Astrocyte (in vitro differentiated cells and primary cell): ENCODE results near the gene NXPE3.

ENCODE experiments used
- EZH2 ChIP-seq: IDR thresholded peaks from 2 replicates; pipeline ENCODE4 v1.6.1; 2012; ENCODE audit warnings: mild to moderate bottlenecking, low read length, inconsistent platforms; ENCODE audit not compliant: insufficient read depth
- TF ChIP-seq, protein P1 (sequence below): IDR thresholded peaks from 2 replicates; pipeline ENCODE4 v1.5.1; 2011; ENCODE audit warnings: low read depth, mild to moderate bottlenecking, inconsistent platforms, low read length, moderate library complexity; ENCODE audit not compliant: insufficient read depth

- TF ChIP-seq, protein P1, sequence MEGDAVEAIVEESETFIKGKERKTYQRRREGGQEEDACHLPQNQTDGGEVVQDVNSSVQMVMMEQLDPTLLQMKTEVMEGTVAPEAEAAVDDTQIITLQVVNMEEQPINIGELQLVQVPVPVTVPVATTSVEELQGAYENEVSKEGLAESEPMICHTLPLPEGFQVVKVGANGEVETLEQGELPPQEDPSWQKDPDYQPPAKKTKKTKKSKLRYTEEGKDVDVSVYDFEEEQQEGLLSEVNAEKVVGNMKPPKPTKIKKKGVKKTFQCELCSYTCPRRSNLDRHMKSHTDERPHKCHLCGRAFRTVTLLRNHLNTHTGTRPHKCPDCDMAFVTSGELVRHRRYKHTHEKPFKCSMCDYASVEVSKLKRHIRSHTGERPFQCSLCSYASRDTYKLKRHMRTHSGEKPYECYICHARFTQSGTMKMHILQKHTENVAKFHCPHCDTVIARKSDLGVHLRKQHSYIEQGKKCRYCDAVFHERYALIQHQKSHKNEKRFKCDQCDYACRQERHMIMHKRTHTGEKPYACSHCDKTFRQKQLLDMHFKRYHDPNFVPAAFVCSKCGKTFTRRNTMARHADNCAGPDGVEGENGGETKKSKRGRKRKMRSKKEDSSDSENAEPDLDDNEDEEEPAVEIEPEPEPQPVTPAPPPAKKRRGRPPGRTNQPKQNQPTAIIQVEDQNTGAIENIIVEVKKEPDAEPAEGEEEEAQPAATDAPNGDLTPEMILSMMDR: no peak
- TF ChIP-seq EZH2: no peak
These were observed 59.7 kb downstream of the NXPE3 start for GRCh38 chr3:101838691-101839090.
